ENCODE data around the gene PARVG.

PARVG gene

DNA sequence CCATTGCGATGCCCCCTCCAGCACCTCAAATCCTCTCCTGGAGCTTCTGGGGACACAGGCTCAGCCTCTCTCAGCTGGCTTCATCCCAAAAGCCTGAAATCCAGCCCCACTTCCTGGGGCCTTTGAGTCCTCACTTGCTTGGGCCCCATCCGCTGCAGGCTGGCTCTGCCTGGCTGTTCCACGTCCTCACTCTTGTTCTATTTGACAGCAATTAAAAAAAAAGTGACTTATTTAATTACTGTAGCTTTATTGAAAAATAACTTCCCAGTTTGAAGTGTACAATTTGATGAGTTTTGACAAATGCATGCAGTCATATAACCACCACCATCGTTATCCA lies 27.2 kb downstream of the PARVG start:
- Histone ChIP-seq H3K4me2 (ENCODE audit: insufficient read depth, low read length, poor library complexity, severe bottlenecking) (no peak overlapping the region), H2AFZ (ENCODE audit: low read length) (no peak overlapping the region), H2BK12ac (ENCODE audit: low read length) (no peak overlapping the region), H3K4me3 (ENCODE audit: low read length in 2 of 2) (no peak overlapping the region), H2AK5ac (ENCODE audit: low read depth, low read length) (no peak overlapping the region), H4K8ac (ENCODE audit: low read depth, low read length) (no peak overlapping the region), H3K36me3 (replicated peaks in 1 of 2; ENCODE audit: control insufficient read depth in 2 of 2, insufficient read depth in 2 of 2, low read length in 2 of 2) (no peaks in the 10 kb centered on the region), H3K79me1 (ENCODE audit: low read depth, low read length) (peaks cover 2% of the 10 kb centered on the region), H3K9ac (ENCODE audit: low read depth, low read length, poor library complexity) (no peak overlapping the region), H3K18ac (ENCODE audit: low read length) (no peak overlapping the region), H3K14ac (ENCODE audit: low read length) (no peak overlapping the region), H4K91ac (ENCODE audit: low read depth, low read length, poor library complexity) (no peak overlapping the region), H2BK5ac (ENCODE audit: low read length) (no peak overlapping the region), H3K9me3 (replicated peaks in 1 of 2; ENCODE audit: control insufficient read depth in 2 of 2, insufficient read depth in 1 of 2, low read depth in 1 of 2, low read length in 2 of 2) (no peaks in the 10 kb centered on the region), H2BK15ac (ENCODE audit: low read length) (no peak overlapping the region), H3K4me1 (ENCODE audit: control insufficient read depth in 2 of 2, insufficient read depth in 1 of 2, low read depth in 1 of 2, low read length in 2 of 2) (peaks cover 0 to 5% of the 10 kb centered on the region in 2 donors), H3K4ac (ENCODE audit: low read length) (no peak overlapping the region), H3K23ac (ENCODE audit: low read depth, low read length, poor library complexity) (no peak overlapping the region), H3K27ac (replicated peaks; ENCODE audit: low read length) (no peak overlapping the region), H2BK120ac (ENCODE audit: low read depth, low read length) (no peak overlapping the region), H3K27me3 (ENCODE audit: control insufficient read depth in 3 of 3, insufficient read depth in 3 of 3, low read depth in 1 of 3, low read length in 3 of 3) (peaks cover 0 to 6% (median 0%) of the 10 kb centered on the region in 3 experiments)
- DNase-seq (ENCODE audit: low spot score), result no peak
- WGBS, 2 donors (ENCODE audit: extremely low coverage in 2 of 2, insufficient read length in 2 of 2, insufficient replicate concordance in 1 of 2), result no CpG with 5 or more reads among the region's 4 CpGs

DNA sequence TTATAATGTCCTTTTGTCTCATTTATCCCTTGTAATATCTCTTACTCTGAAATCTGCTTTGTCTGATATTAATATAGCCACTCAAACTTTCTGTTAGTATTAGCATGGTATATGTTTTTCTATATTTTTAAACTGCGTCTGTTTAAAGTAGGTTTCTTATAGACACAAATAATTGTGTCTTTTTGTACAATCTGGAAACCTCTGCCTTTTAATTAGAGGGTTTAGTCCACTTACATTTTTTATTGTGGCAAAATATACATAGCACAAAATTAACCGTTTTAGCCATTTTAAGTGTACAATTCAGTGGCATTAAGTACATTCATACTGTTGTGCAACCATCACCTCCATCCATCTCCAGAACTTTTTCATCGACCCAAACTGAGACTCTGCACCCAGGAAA lies 28.6 kb downstream of the PARVG start:
- Histone ChIP-seq H3K4me2 (ENCODE audit: insufficient read depth, low read length, poor library complexity, severe bottlenecking) (no peak overlapping the region), H2BK5ac (ENCODE audit: low read length) (no peak overlapping the region), H2AK5ac (ENCODE audit: low read depth, low read length) (no peak overlapping the region), H3K27ac (replicated peaks; ENCODE audit: low read length) (no peak overlapping the region), H3K23ac (ENCODE audit: low read depth, low read length, poor library complexity) (no peak overlapping the region), H3K14ac (ENCODE audit: low read length) (no peak overlapping the region), H3K18ac (ENCODE audit: low read length) (no peak overlapping the region), H3K27me3 (ENCODE audit: control insufficient read depth in 3 of 3, insufficient read depth in 3 of 3, low read depth in 1 of 3, low read length in 3 of 3) (peaks cover 0 to 3% (median 0%) of the 10 kb centered on the region in 3 experiments), H2BK120ac (ENCODE audit: low read depth, low read length) (no peak overlapping the region), H2BK12ac (ENCODE audit: low read length) (no peak overlapping the region), H4K91ac (ENCODE audit: low read depth, low read length, poor library complexity) (no peak overlapping the region), H3K4ac (ENCODE audit: low read length) (no peak overlapping the region), H3K9ac (ENCODE audit: low read depth, low read length, poor library complexity) (no peak overlapping the region), H3K9me3 (replicated peaks in 1 of 2; ENCODE audit: control insufficient read depth in 2 of 2, insufficient read depth in 1 of 2, low read depth in 1 of 2, low read length in 2 of 2) (peaks cover 0 to 4% of the 10 kb centered on the region in 2 donors), H3K79me1 (ENCODE audit: low read depth, low read length) (no peaks in the 10 kb centered on the region), H2BK15ac (ENCODE audit: low read length) (no peak overlapping the region), H3K4me3 (ENCODE audit: low read length in 2 of 2) (no peak overlapping the region), H3K36me3 (replicated peaks in 1 of 2; ENCODE audit: control insufficient read depth in 2 of 2, insufficient read depth in 2 of 2, low read length in 2 of 2) (no peaks in the 10 kb centered on the region), H4K8ac (ENCODE audit: low read depth, low read length) (no peak overlapping the region), H2AFZ (ENCODE audit: low read length) (no peak overlapping the region), H3K4me1 (ENCODE audit: control insufficient read depth in 2 of 2, insufficient read depth in 1 of 2, low read depth in 1 of 2, low read length in 2 of 2) (peaks cover 0 to 5% of the 10 kb centered on the region in 2 donors)
- no peak for DNase-seq (ENCODE audit: low spot score)
- no CpG with 5 or more reads among the region's 3 CpGs for WGBS, 2 donors (ENCODE audit: extremely low coverage in 2 of 2, insufficient read length in 2 of 2, insufficient replicate concordance in 1 of 2)

GRCh38 chr22:44210722-44211121 lies 30.0 kb downstream of the PARVG start:
- H2BK12ac ChIP-seq (ENCODE audit: low read length), result no peak overlapping the region
- H3K4ac ChIP-seq (ENCODE audit: low read length), result no peak overlapping the region
- H3K14ac ChIP-seq (ENCODE audit: low read length), result no peak overlapping the region
- H3K79me1 ChIP-seq (ENCODE audit: low read depth, low read length), result no peaks in the 10 kb centered on the region
- H3K27me3 ChIP-seq (ENCODE audit: control insufficient read depth in 3 of 3, insufficient read depth in 3 of 3, low read depth in 1 of 3, low read length in 3 of 3), result peaks cover 0 to 3% (median 0%) of the 10 kb centered on the region in 3 experiments
- H2AFZ ChIP-seq (ENCODE audit: low read length), result no peak overlapping the region
- H2AK5ac ChIP-seq (ENCODE audit: low read depth, low read length), result no peak overlapping the region
- H3K9ac ChIP-seq (ENCODE audit: low read depth, low read length, poor library complexity), result no peak overlapping the region
- WGBS, 2 donors (ENCODE audit: extremely low coverage in 2 of 2, insufficient read length in 2 of 2, insufficient replicate concordance in 1 of 2), result no CpG with 5 or more reads among the region's 4 CpGs
- no peak overlapping the region for H3K23ac ChIP-seq (ENCODE audit: low read depth, low read length, poor library complexity)
- no peak overlapping the region for H2BK120ac ChIP-seq (ENCODE audit: low read depth, low read length)
- H2BK5ac ChIP-seq (ENCODE audit: low read length), result no peak overlapping the region
- peaks cover 0 to 5% of the 10 kb centered on the region in 2 donors for H3K4me1 ChIP-seq (ENCODE audit: control insufficient read depth in 2 of 2, insufficient read depth in 1 of 2, low read depth in 1 of 2, low read length in 2 of 2)
- H3K27ac ChIP-seq (replicated peaks; ENCODE audit: low read length), result no peak overlapping the region
- H4K91ac ChIP-seq (ENCODE audit: low read depth, low read length, poor library complexity), result no peak overlapping the region
- no peak overlapping the region for H3K4me3 ChIP-seq (ENCODE audit: low read length in 2 of 2)
- H3K18ac ChIP-seq (ENCODE audit: low read length), result no peak overlapping the region
- H3K4me2 ChIP-seq (ENCODE audit: insufficient read depth, low read length, poor library complexity, severe bottlenecking), result no peak overlapping the region
- peaks cover 0 to 4% of the 10 kb centered on the region in 2 donors for H3K9me3 ChIP-seq (replicated peaks in 1 of 2; ENCODE audit: control insufficient read depth in 2 of 2, insufficient read depth in 1 of 2, low read depth in 1 of 2, low read length in 2 of 2)
- no peaks in the 10 kb centered on the region for H3K36me3 ChIP-seq (replicated peaks in 1 of 2; ENCODE audit: control insufficient read depth in 2 of 2, insufficient read depth in 2 of 2, low read length in 2 of 2)
- no peak overlapping the region for H2BK15ac ChIP-seq (ENCODE audit: low read length)
- no peak overlapping the region for H4K8ac ChIP-seq (ENCODE audit: low read depth, low read length)
- DNase-seq (ENCODE audit: low spot score), result no peak

DNA sequence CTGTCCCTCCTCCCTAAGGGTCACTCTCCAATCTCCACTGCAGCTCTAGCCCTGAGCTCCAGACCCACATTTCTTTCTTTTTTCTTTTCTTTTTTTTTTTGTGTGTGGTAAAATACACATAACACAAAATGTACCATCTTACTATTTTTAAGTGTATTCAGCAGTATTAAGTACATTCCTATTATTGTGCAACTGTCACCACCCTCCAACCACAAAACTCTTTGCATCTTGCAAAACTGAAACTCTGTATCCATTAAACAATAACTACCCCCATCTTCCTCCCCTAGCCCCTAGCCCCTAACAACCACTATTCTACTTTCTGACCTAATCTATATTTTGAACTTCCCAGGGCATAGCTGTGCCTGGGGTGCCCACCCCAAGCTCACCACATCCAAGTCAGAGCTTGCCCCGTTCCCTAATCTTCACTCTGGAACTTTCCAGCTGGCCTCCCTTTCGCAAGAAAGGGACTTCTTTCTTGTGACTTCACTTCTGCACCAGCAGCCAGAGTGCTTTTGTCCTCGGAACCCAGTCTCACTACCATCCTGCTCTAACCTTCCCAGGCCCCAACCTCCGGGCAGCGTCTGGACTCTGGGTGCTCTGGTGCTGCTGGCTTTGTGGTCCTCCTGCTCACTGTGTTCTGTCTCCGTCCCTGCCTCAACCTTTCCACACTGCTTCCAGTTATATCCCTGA lies 30.7 kb downstream of the PARVG start:
- Histone ChIP-seq H2BK120ac (ENCODE audit: low read depth, low read length) (no peak overlapping the region), H3K23ac (ENCODE audit: low read depth, low read length, poor library complexity) (no peak overlapping the region), H3K4ac (ENCODE audit: low read length) (no peak overlapping the region), H2BK5ac (ENCODE audit: low read length) (no peak overlapping the region), H3K4me2 (ENCODE audit: insufficient read depth, low read length, poor library complexity, severe bottlenecking) (no peak overlapping the region), H3K27me3 (ENCODE audit: control insufficient read depth in 3 of 3, insufficient read depth in 3 of 3, low read depth in 1 of 3, low read length in 3 of 3) (no peaks in the 10 kb centered on the region), H3K4me3 (ENCODE audit: low read length in 2 of 2) (no peak overlapping the region), H3K79me1 (ENCODE audit: low read depth, low read length) (no peaks in the 10 kb centered on the region), H2AFZ (ENCODE audit: low read length) (no peak overlapping the region), H4K91ac (ENCODE audit: low read depth, low read length, poor library complexity) (no peak overlapping the region), H3K27ac (replicated peaks; ENCODE audit: low read length) (no peak overlapping the region), H3K14ac (ENCODE audit: low read length) (no peak overlapping the region), H4K8ac (ENCODE audit: low read depth, low read length) (no peak overlapping the region), H3K36me3 (replicated peaks in 1 of 2; ENCODE audit: control insufficient read depth in 2 of 2, insufficient read depth in 2 of 2, low read length in 2 of 2) (no peaks in the 10 kb centered on the region), H3K9ac (ENCODE audit: low read depth, low read length, poor library complexity) (no peak overlapping the region), H3K4me1 (ENCODE audit: control insufficient read depth in 2 of 2, insufficient read depth in 1 of 2, low read depth in 1 of 2, low read length in 2 of 2) (peaks cover 0 to 5% of the 10 kb centered on the region in 2 donors), H2BK15ac (ENCODE audit: low read length) (no peak overlapping the region), H2AK5ac (ENCODE audit: low read depth, low read length) (no peak overlapping the region), H3K9me3 (replicated peaks in 1 of 2; ENCODE audit: control insufficient read depth in 2 of 2, insufficient read depth in 1 of 2, low read depth in 1 of 2, low read length in 2 of 2) (peaks cover 0 to 4% of the 10 kb centered on the region in 2 donors), H3K18ac (ENCODE audit: low read length) (no peak overlapping the region), H2BK12ac (ENCODE audit: low read length) (no peak overlapping the region)
- WGBS, 2 donors (ENCODE audit: extremely low coverage in 2 of 2, insufficient read length in 2 of 2, insufficient replicate concordance in 1 of 2), result no CpG with 5 or more reads among the region's 6 CpGs
- no peak for DNase-seq (ENCODE audit: low spot score)

Data from neuronal stem cell (in vitro differentiated cells).